GM12864 (cell line): ENCODE data around the gene KLK13.

Experiments
- DNase-seq: peaks from one replicate; pipeline ENCODE4 v3.0.0-alpha.2; 2011; ENCODE audit warnings: low read depth
- H3K4me3 ChIP-seq: 2 replicates; pipeline ENCODE4 v1.5.1; 2011; ENCODE audit warnings: mild to moderate bottlenecking, low read depth, low read length, control low read depth
- CTCF ChIP-seq: IDR thresholded peaks from 2 replicates; pipeline ENCODE4 v1.5.1; 2011; ENCODE audit warnings: low read depth, mild to moderate bottlenecking, moderate library complexity, low read length, control low read depth, inconsistent platforms; ENCODE audit errors: missing control alignments

KLK13 gene

GRCh38 chr19:51076631-51077213, 11.8 kb upstream of the KLK13 start:
- no peak for DNase-seq
- no peak for TF ChIP-seq CTCF
- H3K4me3 ChIP-seq, result no peak overlapping the region

GRCh38 chr19:51075998-51076397, 11.1 kb upstream of the KLK13 start:
- no peak for TF ChIP-seq CTCF
- no peak overlapping the region for H3K4me3 ChIP-seq
- DNase-seq, result no peak

GRCh38 chr19:51071095-51071405, 6.2 kb upstream of the KLK13 start:
- no peak overlapping the region for H3K4me3 ChIP-seq
- TF ChIP-seq CTCF, result no peak
- DNase-seq, result no peak

GRCh38 chr19:51070334-51071094, 5.6 kb upstream of the KLK13 start:
- no peak for TF ChIP-seq CTCF
- no peak overlapping the region for H3K4me3 ChIP-seq
- DNase-seq, result no peak

- TF ChIP-seq CTCF, result no peak
- no peak overlapping the region for H3K4me3 ChIP-seq
- no peak for DNase-seq
Observed at GRCh38 chr19:51066393-51067186, 1.7 kb upstream of the KLK13 start.

GRCh38 chr19:51065221-51065960, 499 bp upstream of the KLK13 start:
- no peak for TF ChIP-seq CTCF
- H3K4me3 ChIP-seq, result no peak overlapping the region
- DNase-seq, result no peak
